IPS DF 6.9 (cell line): ENCODE data around the gene BRD3OS.
A peak's percentile ranks its signal among the peaks of the same experiment; 100 is the strongest.
"Not testable (repeated sequence)": the region's sequence is repeated elsewhere in the genome, so short reads cannot be mapped to it uniquely, and the experiment has no call there.

Experiments used
- DNase-seq: peaks from one replicate; pipeline ENCODE4 v3.0.0-alpha.2; 2013; ENCODE audit warnings: low read depth, low spot score
- H3K27ac ChIP-seq: one replicate; pipeline ENCODE4 v1.5.1; 2013; ENCODE audit warnings: low read length, control low read depth
- H3K27me3 ChIP-seq: 2 replicates; pipeline ENCODE4 v1.6.1; 2013; ENCODE audit warnings: mild to moderate bottlenecking, low read length; ENCODE audit not compliant: control insufficient read depth, insufficient read depth
- H3K36me3 ChIP-seq: 2 replicates; pipeline ENCODE4 v1.6.1; 2013; ENCODE audit warnings: low read length; ENCODE audit not compliant: control insufficient read depth, insufficient read depth
- H3K4me1 ChIP-seq: 2 replicates; pipeline ENCODE4 v1.6.1; 2013; ENCODE audit warnings: low read length; ENCODE audit not compliant: control insufficient read depth, insufficient read depth
- H3K4me3 ChIP-seq: 2 replicates; pipeline ENCODE4 v1.5.1; 2013; ENCODE audit warnings: mild to moderate bottlenecking, low read length
- H3K9me3 ChIP-seq: 2 replicates; pipeline ENCODE4 v1.6.1; 2013; ENCODE audit warnings: low read length, inconsistent platforms; ENCODE audit not compliant: control insufficient read depth, insufficient read depth
- WGBS: extraction: QIAGEN DNeasy Blood & Tissue Kit; methylation state at CpG from one replicate; pipeline ENCODE4 v1.1.7; 2013; ENCODE audit warnings: mixed read lengths, missing lambda C conversion rate; ENCODE audit not compliant: insufficient read length, insufficient coverage; 5-methylcytosine and 5-hydroxymethylcytosine counted together

Gene BRD3OS

GRCh38 chr9:133988771-133989170 is 36.5 kb upstream of the BRD3OS start:
- not testable (repeated sequence) for DNase-seq, H3K36me3 ChIP-seq, H3K4me3 ChIP-seq, H3K27me3 ChIP-seq, H3K9me3 ChIP-seq, H3K27ac ChIP-seq, H3K4me1 ChIP-seq
- no CpG with 5 or more reads among the region's 14 CpGs for WGBS

GRCh38 chr9:133989625-133990365 is 35.5 kb upstream of the BRD3OS start:
- no peaks in the 10 kb centered on the region; the same call in 1 of the 2 replicates for H3K36me3 ChIP-seq
- no CpG with 5 or more reads among the region's 24 CpGs for WGBS
- H3K27me3 ChIP-seq, result no peaks in the 10 kb centered on the region
- H3K4me3 ChIP-seq, result no peak overlapping the region
- no peak overlapping the region for H3K27ac ChIP-seq
- H3K9me3 ChIP-seq, result no peaks in the 10 kb centered on the region
- peaks cover 8% of the 10 kb centered on the region for H3K4me1 ChIP-seq
- no peak for DNase-seq

GRCh38 chr9:133990366-133991213 is 34.7 kb upstream of the BRD3OS start:
- peaks cover 8% of the 10 kb centered on the region for H3K4me1 ChIP-seq
- DNase-seq, result no peak
- no peak overlapping the region for H3K27ac ChIP-seq
- H3K4me3 ChIP-seq, result peak overlapping the region; percentile 80; the same call in 1 of the 2 replicates
- H3K36me3 ChIP-seq, result no peaks in the 10 kb centered on the region; the same call in 1 of the 2 replicates
- H3K9me3 ChIP-seq, result no peaks in the 10 kb centered on the region
- no peaks in the 10 kb centered on the region for H3K27me3 ChIP-seq
- WGBS, result no CpG with 5 or more reads among the region's 31 CpGs

GRCh38 chr9:133991214-133991921 is 33.9 kb upstream of the BRD3OS start:
- H3K27ac ChIP-seq, result no peak overlapping the region
- no CpG with 5 or more reads among the region's 82 CpGs for WGBS
- no peaks in the 10 kb centered on the region; the same call in 1 of the 2 replicates for H3K36me3 ChIP-seq
- H3K4me1 ChIP-seq, result peaks cover 8% of the 10 kb centered on the region
- H3K4me3 ChIP-seq, result peak overlapping the region; percentile 80
- H3K9me3 ChIP-seq, result no peaks in the 10 kb centered on the region
- DNase-seq, result no peak
- H3K27me3 ChIP-seq, result no peaks in the 10 kb centered on the region

- H3K27me3 ChIP-seq, result no peaks in the 10 kb centered on the region
- H3K36me3 ChIP-seq, result no peaks in the 10 kb centered on the region; the same call in 1 of the 2 replicates
- no peak for DNase-seq
- WGBS, result no CpG with 5 or more reads among the region's 124 CpGs
- H3K4me3 ChIP-seq, result peak within 1 kb of the TSS; percentile 80
- peaks cover 8% of the 10 kb centered on the region for H3K4me1 ChIP-seq
- no peak within 1 kb of the TSS for H3K27ac ChIP-seq
- no peaks in the 10 kb centered on the region for H3K9me3 ChIP-seq
These were observed 33.1 kb upstream of the BRD3OS start, which contains the start of gene VAV2 for GRCh38 chr9:133991964-133992779. Gene VAV2, minus strand, starts transcription at chr9:133992324. Its CDS starts 46 bp downstream, at chr9:133992278.

GRCh38 chr9:133992780-133993634 is 32.3 kb upstream of the BRD3OS start:
- Histone ChIP-seq H3K9me3 (no peaks in the 10 kb centered on the region), H3K36me3 (no peaks in the 10 kb centered on the region), H3K4me1 (peaks cover 8% of the 10 kb centered on the region), H3K27me3 (no peaks in the 10 kb centered on the region), H3K27ac (no peak overlapping the region), H3K4me3 (peak overlapping the region; percentile 80)
- no peak for DNase-seq
- WGBS, result no CpG with 5 or more reads among the region's 74 CpGs

- Histone ChIP-seq H3K9me3 (no peaks in the 10 kb centered on the region), H3K27ac (no peak overlapping the region), H3K27me3 (no peaks in the 10 kb centered on the region), H3K4me3 (peak overlapping the region; percentile 80; the same call in 1 of the 2 replicates), H3K4me1 (peaks cover 8% of the 10 kb centered on the region), H3K36me3 (no peaks in the 10 kb centered on the region)
- no CpG with 5 or more reads among the region's 16 CpGs for WGBS
- no peak for DNase-seq
These were observed 31.5 kb upstream of the BRD3OS start for GRCh38 chr9:133993635-133994253.

- peaks cover 8% of the 10 kb centered on the region for H3K4me1 ChIP-seq
- H3K36me3 ChIP-seq, result no peaks in the 10 kb centered on the region
- no peak overlapping the region for H3K27ac ChIP-seq
- no peak overlapping the region for H3K4me3 ChIP-seq
- DNase-seq, result peak; percentile 52
- H3K9me3 ChIP-seq, result no peaks in the 10 kb centered on the region
- no peaks in the 10 kb centered on the region for H3K27me3 ChIP-seq
- no CpG with 5 or more reads among the region's 11 CpGs for WGBS
These were observed 30.8 kb upstream of the BRD3OS start for GRCh38 chr9:133994353-133995011.
